HAP-1 (cell line): ENCODE data around the gene FBLN5.
A peak's percentile ranks its signal among the peaks of the same experiment; 100 is the strongest.

Source experiments
- DNase-seq, 2 experiments: peaks; one replicate each; pipeline ENCODE4 v3.0.0-alpha.2; 2016 to 2020; ENCODE audit warnings: low spot score in 2 of 2
- H3K27me3 ChIP-seq: fragments of 250-450 bp; sonication (Bioruptor Pico); 2 replicates; pipeline ENCODE4 v1.5.1; 2020; ENCODE audit warnings: low read depth, mild to moderate bottlenecking, moderate library complexity
- H3K36me3 ChIP-seq: fragments of 250-450 bp; sonication (Bioruptor Pico); replicated peaks from 2 replicates; pipeline ENCODE4 v1.5.1; 2020; ENCODE audit warnings: mild to moderate bottlenecking
- H3K4me1 ChIP-seq: fragments of 250-450 bp; sonication (Bioruptor Pico); 2 replicates; pipeline ENCODE4 v1.5.1; 2020; ENCODE audit warnings: mild to moderate bottlenecking
- H3K4me3 ChIP-seq: fragments of 250-450 bp; sonication (Bioruptor Pico); 2 replicates; pipeline ENCODE4 v1.5.1; 2020; ENCODE audit warnings: mild to moderate bottlenecking, moderate library complexity
- H3K9me3 ChIP-seq: fragments of 250-450 bp; sonication (Bioruptor Pico); 2 replicates; pipeline ENCODE4 v1.5.1; 2020; ENCODE audit warnings: mild to moderate bottlenecking, moderate library complexity
- in situ Hi-C: fragments of 300-500 bp; cut with MboI; formaldehyde crosslinking; loops from 3 replicates; pipeline ENCODE4 v1.14.3; 2020; ENCODE audit warnings: low sequenced_read_pairs, inconsistent platforms, mixed read lengths

The FBLN5 gene

GRCh38 chr14:91893007-91893406 lies 54.5 kb downstream of the FBLN5 start:
- H3K36me3 ChIP-seq: no peaks in the 10 kb centered on the region
- no peaks in the 10 kb centered on the region for H3K4me1 ChIP-seq
- DNase-seq: peak; percentile 30 to 72

DNA sequence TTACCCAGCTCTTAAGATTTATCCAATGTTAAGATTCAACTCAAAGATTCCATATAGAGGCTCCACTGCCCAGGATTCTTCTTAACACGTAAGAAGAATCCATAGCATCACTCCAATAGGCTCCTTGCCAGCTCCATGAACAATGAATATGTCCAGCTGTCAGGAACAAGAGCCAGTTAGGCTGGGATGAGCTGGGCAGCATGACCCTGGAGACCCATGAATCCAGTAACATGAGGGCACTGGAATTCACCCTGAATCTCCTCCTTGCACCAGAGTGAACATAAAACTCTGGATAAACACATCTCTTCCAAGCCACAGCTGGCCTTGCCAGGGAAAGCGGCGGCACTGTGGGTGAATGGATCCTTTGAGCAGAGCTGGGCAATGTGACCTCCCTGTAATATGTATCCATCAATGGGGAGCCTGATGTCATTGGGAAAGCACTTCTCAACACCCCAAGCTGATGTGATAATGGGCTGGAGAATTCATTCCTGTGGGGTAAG lies 55.7 kb downstream of the FBLN5 start:
- in situ Hi-C loops: no loop called here
- Histone ChIP-seq H3K36me3 (no peaks in the 10 kb centered on the region), H3K27me3 (no peaks in the 10 kb centered on the region), H3K4me1 (no peaks in the 10 kb centered on the region), H3K9me3 (no peaks in the 10 kb centered on the region), H3K4me3 (no peak overlapping the region)
- no peak for DNase-seq

More at GRCh38 chr14:91893007-91893406, 54.5 kb downstream of the FBLN5 start:
- Histone ChIP-seq H3K4me3 (no peak overlapping the region), H3K27me3 (no peaks in the 10 kb centered on the region), H3K9me3 (no peaks in the 10 kb centered on the region)
- in situ Hi-C loops: no loop called here

DNA sequence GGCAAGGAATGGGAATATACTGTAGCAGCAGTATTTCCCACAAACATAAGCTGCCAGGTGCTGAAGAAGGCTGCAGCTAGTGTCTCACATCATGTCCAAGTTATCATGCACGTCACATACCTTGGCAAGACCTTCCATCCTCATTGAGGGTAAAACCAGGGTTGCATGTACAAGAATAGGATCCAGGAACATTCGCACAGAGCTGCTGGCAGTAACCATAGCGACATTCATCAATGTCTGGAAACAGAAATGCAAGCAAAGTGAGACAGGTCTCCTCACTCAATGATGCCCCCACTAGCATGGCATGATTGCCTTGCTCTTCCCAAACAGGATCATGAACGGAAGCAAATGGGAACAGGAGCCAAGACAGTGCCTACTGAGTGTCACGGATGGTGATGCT lies 56.4 kb downstream of the FBLN5 start:
- Histone ChIP-seq H3K27me3 (no peaks in the 10 kb centered on the region), H3K36me3 (no peaks in the 10 kb centered on the region), H3K4me3 (no peak overlapping the region), H3K4me1 (no peaks in the 10 kb centered on the region), H3K9me3 (no peaks in the 10 kb centered on the region)
- no peak for DNase-seq
- in situ Hi-C loops: no loop called here

- H3K9me3 ChIP-seq: no peaks in the 10 kb centered on the region
- no peak overlapping the region for H3K4me3 ChIP-seq
- in situ Hi-C loops: no loop called here
- H3K27me3 ChIP-seq: no peaks in the 10 kb centered on the region
- H3K36me3 ChIP-seq: no peaks in the 10 kb centered on the region
- H3K4me1 ChIP-seq: no peaks in the 10 kb centered on the region
- no peak for DNase-seq
These were observed 57.2 kb downstream of the FBLN5 start for GRCh38 chr14:91890291-91890749.

GRCh38 chr14:91889477-91890211 lies 57.9 kb downstream of the FBLN5 start:
- no peaks in the 10 kb centered on the region for H3K36me3 ChIP-seq

DNA sequence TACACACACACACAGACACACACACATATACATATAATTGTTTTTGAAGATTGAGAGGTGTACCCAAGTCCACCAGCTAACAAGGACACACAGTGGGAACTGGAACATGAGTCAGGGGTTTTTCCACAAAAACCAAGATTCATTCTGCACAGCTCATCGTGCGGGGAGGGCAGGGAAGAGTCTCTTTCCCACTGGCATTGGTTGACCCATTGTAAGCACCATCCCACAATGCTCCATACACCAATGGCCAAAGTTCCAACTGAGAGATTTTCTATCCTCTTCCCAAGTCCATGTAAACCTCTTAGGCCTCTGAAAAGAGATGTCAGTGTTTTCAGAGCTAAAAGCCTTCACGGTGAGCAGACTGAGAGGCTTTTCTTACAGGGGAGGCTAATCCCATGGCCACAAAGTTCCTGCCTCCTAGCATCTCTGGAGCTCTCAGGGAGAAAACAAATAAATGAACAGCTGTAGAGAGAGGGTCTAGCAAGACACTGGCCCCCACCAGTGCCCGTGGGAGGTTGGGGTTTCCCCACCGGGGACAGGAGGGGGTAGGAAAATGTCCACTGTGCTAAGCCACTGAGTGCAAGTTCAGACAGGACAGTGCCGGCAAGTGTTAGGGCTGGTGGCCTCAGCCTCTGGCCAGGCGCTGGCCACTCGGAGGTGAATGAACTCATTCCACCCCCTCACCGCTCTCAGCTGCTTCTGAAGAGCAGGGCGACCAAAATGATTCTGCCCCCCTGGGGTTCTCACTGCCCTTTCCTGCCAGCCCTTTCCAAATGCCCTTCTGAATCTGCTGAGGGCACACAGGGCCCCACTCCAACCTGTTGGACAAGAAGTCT lies 58.6 kb downstream of the FBLN5 start:
- H3K9me3 ChIP-seq: no peaks in the 10 kb centered on the region
- H3K4me1 ChIP-seq: no peaks in the 10 kb centered on the region
- H3K36me3 ChIP-seq: no peaks in the 10 kb centered on the region
- no peak for DNase-seq
- no peak overlapping the region for H3K4me3 ChIP-seq
- H3K27me3 ChIP-seq: no peaks in the 10 kb centered on the region
- in situ Hi-C loops: no loop called here

More at GRCh38 chr14:91889477-91890211, 57.9 kb downstream of the FBLN5 start:
- no peak for DNase-seq
- in situ Hi-C loops: no loop called here
- Histone ChIP-seq H3K27me3 (no peaks in the 10 kb centered on the region), H3K4me3 (no peak overlapping the region), H3K4me1 (no peaks in the 10 kb centered on the region), H3K9me3 (no peaks in the 10 kb centered on the region)

GRCh38 chr14:91886961-91887360 lies 60.5 kb downstream of the FBLN5 start:
- Histone ChIP-seq H3K4me3 (no peak overlapping the region), H3K9me3 (no peaks in the 10 kb centered on the region), H3K27me3 (no peaks in the 10 kb centered on the region), H3K36me3 (no peaks in the 10 kb centered on the region), H3K4me1 (no peaks in the 10 kb centered on the region)
- DNase-seq: no peak
- in situ Hi-C loops: no loop called here

GRCh38 chr14:91885839-91886238 lies 61.7 kb downstream of the FBLN5 start:
- Histone ChIP-seq H3K4me3 (no peak overlapping the region), H3K36me3 (no peaks in the 10 kb centered on the region), H3K9me3 (no peaks in the 10 kb centered on the region), H3K4me1 (no peaks in the 10 kb centered on the region), H3K27me3 (no peaks in the 10 kb centered on the region)
- in situ Hi-C loops: no loop called here
- no peak for DNase-seq

- in situ Hi-C loops: no loop called here
- H3K4me1 ChIP-seq: no peaks in the 10 kb centered on the region
- no peak for DNase-seq
- no peaks in the 10 kb centered on the region for H3K36me3 ChIP-seq
- H3K4me3 ChIP-seq: no peak overlapping the region
- no peaks in the 10 kb centered on the region for H3K9me3 ChIP-seq
- no peaks in the 10 kb centered on the region for H3K27me3 ChIP-seq
These were observed 62.3 kb downstream of the FBLN5 start for GRCh38 chr14:91885113-91885712.

GRCh38 chr14:91884664-91885063 lies 62.8 kb downstream of the FBLN5 start:
- DNase-seq: no peak
- no peak overlapping the region for H3K4me3 ChIP-seq
- H3K9me3 ChIP-seq: no peaks in the 10 kb centered on the region
- H3K27me3 ChIP-seq: no peaks in the 10 kb centered on the region
- H3K4me1 ChIP-seq: no peaks in the 10 kb centered on the region
- in situ Hi-C loops: no loop called here
- H3K36me3 ChIP-seq: no peaks in the 10 kb centered on the region

DNA sequence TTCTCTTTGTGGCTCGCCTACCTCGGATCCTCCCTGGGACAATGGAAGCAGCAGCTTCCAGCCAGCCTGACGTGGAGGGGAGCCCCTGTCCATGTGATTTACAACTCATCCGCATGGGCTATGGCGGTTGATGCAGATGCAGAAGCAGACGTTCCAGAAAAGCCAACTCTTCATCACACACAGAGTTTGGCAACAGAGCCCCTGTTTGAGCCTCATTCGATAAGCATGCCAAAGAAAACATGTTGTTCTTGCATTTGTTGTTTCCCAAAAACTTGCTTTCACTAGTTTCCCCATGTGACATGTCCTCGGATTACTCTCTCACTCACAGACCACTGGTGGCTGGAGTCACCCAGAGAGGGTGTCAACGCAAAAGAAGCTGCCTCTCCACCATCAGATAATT lies 63.7 kb downstream of the FBLN5 start:
- DNase-seq: no peak
- in situ Hi-C loops: no loop called here
- H3K4me1 ChIP-seq: no peaks in the 10 kb centered on the region
- no peak overlapping the region for H3K4me3 ChIP-seq
- H3K36me3 ChIP-seq: no peaks in the 10 kb centered on the region
- H3K27me3 ChIP-seq: no peaks in the 10 kb centered on the region
- H3K9me3 ChIP-seq: no peaks in the 10 kb centered on the region

- in situ Hi-C loops: no loop called here
- H3K4me1 ChIP-seq: no peaks in the 10 kb centered on the region
These were observed 64.7 kb downstream of the FBLN5 start for GRCh38 chr14:91882776-91883175.

GRCh38 chr14:91882369-91882768 lies 65.1 kb downstream of the FBLN5 start:
- H3K4me1 ChIP-seq: no peaks in the 10 kb centered on the region
- H3K9me3 ChIP-seq: no peaks in the 10 kb centered on the region
- DNase-seq: no peak
- no peak overlapping the region for H3K4me3 ChIP-seq
- H3K27me3 ChIP-seq: no peaks in the 10 kb centered on the region
- H3K36me3 ChIP-seq: no peaks in the 10 kb centered on the region
- in situ Hi-C loops: no loop called here

More at GRCh38 chr14:91882776-91883175, 64.7 kb downstream of the FBLN5 start:
- no peaks in the 10 kb centered on the region for H3K9me3 ChIP-seq
- no peak overlapping the region for H3K4me3 ChIP-seq
- H3K36me3 ChIP-seq: no peaks in the 10 kb centered on the region
- no peak for DNase-seq
- no peaks in the 10 kb centered on the region for H3K27me3 ChIP-seq

GRCh38 chr14:91879196-91879595 lies 68.3 kb downstream of the FBLN5 start:
- in situ Hi-C loops: no loop called here
- Histone ChIP-seq H3K36me3 (no peaks in the 10 kb centered on the region), H3K9me3 (no peaks in the 10 kb centered on the region), H3K27me3 (no peaks in the 10 kb centered on the region), H3K4me1 (peaks cover 5% of the 10 kb centered on the region), H3K4me3 (no peak overlapping the region)
- no peak for DNase-seq
